HG02884 (cell line): ENCODE data around the gene SHMT1.
"Not testable (repeated sequence)": the region's sequence is repeated elsewhere in the genome, so short reads cannot be mapped to it uniquely, and the experiment has no call there.

Experiments
- ATAC-seq: cut with Tn5 transposase; IDR thresholded peaks from one replicate; pipeline ENCODE4 v1.9.1; 2021; ENCODE audit warnings: mild to moderate bottlenecking, moderate library complexity; ENCODE audit not compliant: unreplicated experiment

SHMT1 gene

DNA sequence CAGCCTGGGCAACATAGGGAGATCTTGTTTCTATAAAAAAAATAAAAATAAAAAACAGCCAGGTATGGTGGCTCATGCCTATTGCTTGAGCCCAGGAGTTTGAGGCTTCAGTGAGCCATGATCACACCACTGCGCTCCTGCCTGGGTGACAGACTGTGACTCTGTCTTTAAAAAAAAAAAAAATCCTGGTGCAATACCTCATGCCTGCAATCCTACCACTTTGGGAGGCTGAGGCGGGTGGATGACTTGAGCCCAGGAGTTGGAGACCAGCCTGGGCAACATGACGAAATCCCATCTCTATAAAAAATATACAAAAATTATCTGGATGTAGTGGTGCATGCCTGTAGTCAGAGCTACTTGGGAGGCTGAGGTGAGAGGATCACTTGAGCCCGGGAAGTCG, 15.3 kb upstream of the SHMT1 start:
- not testable (repeated sequence) for ATAC-seq

DNA sequence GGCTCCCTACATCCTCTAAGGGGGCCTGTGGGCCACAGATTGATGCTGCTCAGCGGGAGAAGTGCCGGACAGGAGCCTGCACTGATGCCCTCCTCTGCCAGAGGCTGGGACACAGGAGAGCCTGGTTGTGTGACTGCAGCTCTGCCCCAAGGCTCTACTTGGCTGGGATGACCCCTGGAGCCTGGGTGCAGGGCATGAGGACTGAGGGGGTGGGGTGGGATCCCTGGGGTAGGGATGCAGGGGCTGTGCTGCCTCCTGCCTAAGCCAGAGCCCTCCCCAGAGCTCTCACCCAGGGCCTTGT, 14.8 kb upstream of the SHMT1 start:
- ATAC-seq = no peak

DNA sequence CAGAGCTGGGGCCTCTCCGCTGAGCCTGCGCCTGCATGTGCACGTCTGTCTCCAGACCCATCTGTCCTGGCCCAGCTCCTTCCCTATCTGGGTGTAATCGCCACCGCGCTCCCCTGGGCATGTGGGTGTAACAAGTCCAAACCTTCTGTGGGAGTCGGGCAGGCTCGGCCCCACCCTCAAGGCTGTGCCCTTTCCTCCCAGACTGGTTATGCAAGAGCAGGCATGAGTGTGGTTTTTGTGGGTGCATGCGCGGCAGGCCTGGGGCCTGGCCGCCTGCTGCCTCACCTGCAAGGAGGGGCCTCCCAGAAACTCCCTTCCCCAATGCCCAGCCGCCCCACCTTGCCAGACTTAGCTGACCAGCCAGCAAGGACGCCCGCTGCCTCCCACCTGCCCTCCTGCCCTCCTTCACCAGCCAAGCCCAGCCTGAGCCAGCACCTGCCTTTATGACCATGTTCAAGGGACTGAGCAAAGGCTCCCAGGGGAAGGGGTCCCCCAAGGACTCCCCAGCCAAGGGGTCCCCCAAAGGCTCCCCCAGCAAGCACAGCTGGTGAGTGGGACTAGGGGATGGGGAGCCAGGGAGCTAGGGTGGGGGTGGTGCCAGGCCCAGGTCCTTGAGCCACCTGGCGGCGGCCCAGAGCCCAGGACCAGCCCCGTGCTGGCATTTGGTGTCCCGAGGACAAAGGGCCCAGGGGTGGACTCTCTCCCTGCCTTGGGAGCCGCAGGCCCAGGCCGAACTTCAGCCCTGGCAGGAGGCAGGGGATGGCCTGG, 14.3 kb upstream of the SHMT1 start, which contains the start of gene EVPLL:
Gene EVPLL, plus strand, starts transcription at position 342 of the 768 bp plus-strand sequence. CDS start 3,160 bp downstream, outside the sequence.
- no peak for ATAC-seq

DNA sequence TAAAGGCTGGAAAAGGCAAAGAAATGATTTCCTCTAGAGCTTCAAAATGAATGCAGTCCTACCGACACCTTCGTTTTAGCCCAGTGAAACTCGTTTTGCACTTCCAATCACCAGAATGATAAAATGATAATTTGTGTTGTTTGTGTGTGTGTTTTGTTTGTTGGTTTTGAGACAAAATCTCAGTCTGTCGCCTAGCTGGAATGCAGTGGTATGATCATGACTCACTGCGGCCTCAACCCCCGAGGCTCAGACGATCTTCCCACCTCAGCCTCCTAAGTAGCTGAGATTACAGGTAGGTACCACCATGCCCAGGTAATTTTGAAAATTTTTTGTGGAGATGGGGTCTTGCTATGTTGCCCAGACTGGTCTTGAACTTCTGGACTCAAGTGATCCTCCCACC, 10.9 kb upstream of the SHMT1 start:
- ATAC-seq = no peak

DNA sequence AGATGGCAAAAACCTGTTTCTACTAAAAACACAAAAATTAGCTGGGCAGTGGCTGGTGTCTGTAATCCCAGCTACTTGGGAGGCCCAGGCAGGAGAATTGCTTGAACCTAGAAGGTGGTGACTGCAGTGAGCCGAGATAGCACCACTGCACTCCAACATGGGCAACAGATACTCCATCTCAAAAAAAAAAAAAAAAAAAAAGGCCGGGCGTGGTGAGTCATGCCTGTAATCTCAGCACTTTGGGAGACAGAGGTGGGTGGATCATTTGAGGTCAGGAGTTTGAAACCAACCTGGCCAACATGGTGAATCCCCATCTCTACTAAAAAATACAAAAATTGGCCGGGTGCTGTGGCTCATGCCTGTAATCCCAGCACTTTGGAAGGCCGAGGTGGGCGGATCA, 9.8 kb upstream of the SHMT1 start:
- not testable (repeated sequence) for ATAC-seq

DNA sequence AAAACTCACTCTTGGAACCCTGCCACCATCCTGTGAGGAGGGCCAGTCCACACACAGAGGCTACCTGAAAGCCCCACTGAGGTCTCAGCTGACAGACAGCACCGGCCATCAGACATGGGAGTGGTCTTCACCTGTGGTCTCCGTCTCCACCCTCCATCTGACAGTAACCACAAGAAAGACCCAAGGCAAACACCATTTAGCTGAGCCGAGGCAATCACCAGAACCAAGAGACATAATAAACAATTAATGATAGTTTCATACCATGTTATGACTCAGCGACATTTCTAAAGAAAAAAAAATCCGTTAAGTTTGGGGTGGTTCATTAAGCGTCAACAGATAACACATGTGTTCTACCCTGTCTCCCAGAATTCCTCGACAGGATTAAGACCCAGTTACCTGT, 8.1 kb upstream of the SHMT1 start:
- no peak for ATAC-seq

DNA sequence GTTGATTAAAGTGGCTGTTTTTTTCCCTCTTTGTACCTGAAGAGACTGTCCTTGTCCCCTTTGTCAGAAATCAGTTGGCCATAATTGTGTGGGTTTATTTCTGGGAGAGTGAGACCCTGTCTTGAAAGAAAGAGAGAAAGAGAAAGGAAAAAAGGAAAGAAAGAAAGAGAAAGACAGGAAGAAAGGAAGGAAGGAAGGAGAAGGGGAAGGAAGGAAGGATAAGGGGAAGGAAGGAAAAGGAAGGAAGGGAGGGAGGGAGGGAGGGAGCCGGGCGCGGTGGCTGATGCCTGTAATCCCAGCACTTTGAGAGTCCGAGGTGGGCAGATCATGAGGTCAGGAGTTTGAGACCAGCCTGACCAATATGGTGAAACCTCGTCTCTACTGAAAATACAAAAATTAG, 7.4 kb upstream of the SHMT1 start:
- ATAC-seq = no peak

DNA sequence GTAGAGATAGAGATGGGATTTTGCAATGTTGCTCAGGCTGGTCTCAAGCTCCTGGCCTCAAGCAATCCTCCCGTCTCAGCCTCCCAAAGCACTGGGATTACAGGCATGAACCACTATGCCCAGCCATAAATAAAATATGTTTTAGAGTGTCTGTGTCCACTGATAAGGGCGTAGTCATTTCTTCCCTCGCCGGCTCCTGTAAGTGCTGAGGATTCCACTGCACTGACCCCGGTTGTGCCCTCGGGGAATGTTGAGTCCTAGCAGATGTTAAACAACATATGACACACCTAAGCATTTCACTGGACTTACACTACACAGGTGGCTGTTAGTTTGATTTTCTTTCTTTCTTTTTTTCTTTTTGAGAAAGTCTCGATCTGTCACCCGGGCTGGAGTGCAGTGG, 5.6 kb upstream of the SHMT1 start:
- no peak for ATAC-seq

DNA sequence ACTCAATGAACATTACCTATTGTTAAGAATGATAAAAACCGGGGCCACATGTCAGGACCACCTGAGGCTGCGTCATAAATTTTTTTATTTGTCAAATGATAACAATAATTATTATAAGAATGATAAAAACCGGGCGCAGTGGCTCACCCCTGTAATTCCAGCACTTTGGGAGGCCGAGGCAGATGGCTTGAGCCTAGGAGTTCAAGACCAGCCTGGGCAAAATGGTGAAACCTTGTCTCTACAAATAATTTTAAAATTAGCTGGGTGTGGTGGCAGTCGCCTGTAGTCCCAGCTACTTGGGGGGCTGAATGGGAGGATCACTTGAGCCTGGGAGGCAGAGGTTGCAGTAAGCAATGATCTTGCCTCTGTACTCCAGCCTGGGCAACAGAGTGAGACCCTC, 816 bp upstream of the SHMT1 start:
- no peak for ATAC-seq

DNA sequence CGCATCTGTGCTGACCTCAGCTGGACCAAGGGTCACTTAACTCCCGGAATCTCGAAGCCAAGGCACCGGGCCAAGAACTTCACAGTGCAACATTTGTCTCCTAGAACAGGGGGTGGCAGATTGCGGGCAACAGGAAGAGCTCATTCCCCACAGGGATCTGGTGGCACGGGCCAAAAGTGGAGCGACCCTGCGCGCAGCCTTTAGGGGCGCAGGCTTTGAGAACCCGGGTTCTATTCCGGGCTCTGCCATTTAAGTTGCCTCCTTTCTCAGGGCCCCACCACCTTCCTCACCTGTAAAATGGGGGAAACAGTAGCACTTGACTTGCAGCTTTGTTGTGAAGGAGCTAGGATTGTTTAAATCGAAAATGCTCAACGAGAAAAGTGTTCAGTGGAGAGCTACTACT, 651 bp downstream of the SHMT1 start:
- ATAC-seq = no peak

DNA sequence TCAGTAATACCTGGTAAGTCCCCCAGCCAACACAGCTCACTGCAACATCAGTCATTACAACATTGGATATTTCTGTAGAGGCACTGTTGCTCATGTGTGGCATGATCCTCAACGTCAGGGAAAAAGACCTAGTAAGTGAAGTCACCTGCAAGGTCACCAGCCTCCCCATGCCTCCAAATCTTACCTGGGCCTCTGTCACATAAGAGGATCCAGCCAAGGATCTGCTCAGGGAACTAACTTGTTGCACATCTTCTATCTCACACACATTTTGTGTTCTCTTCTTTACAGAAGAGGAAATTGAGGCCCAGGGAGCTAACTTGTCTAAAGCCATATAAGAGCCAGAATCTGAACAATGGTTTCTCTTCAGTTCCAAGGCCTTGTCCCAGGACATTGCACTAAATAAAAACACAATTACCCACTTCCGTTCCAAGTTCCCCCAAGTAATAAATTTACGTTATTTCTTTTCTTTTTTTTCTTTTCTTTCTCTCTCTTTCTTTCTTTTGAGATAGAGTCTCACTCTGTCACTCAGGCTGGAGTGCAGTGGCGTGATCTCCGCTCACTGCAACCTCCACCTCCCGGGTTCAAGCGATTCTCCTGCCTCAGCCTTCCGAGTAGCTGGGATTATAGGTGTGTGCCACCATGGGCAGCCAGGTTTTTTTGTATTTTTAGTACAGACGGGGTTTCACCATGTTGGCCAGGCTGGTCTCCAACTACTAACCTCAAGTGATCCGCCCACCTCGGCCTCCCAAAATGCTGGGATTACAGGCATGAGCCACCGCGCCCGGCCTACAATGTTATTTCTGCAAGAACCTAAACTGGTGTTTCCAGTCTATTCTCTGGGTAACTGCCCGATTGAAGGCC, 1.3 kb downstream of the SHMT1 start:
- no peak for ATAC-seq

DNA sequence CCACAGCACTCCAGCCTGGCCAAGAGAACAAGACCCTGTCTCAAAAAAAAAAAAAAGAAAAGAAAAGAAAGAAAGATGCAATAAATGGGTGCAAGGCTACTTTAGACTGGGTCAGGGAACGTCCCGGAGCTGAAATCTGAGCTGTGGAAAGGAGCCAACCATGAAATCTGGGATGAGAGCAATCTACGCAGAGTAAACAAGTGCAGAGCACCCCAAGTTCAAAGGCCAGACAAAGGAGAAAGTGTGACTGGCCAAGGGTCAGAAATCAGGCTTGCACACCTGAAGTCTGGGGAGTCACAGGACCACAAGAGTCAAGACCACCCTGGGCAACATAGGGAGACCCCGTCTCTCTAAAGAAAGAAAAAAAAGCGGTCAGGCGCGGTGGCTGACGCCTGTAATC, 2.8 kb downstream of the SHMT1 start:
- no peak for ATAC-seq

DNA sequence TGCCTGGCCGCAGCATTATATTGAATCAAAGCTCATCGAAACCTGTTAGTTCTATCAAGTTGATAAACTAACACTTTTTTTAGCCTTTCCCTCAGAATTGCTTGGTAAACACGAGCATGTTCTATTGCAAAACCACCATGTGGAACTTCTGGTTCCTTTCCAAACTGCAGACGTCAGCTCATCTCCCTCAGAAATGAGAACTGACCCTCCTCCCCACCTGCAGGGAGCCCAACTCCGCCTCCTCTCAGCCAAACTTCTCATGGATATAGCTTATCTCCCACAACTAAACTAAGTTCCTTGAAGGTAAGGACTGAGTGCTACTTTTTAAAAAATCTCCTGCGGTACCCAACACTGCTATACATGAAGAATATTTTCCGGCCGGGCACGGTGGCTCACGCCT, 6.7 kb downstream of the SHMT1 start:
- ATAC-seq = no peak

DNA sequence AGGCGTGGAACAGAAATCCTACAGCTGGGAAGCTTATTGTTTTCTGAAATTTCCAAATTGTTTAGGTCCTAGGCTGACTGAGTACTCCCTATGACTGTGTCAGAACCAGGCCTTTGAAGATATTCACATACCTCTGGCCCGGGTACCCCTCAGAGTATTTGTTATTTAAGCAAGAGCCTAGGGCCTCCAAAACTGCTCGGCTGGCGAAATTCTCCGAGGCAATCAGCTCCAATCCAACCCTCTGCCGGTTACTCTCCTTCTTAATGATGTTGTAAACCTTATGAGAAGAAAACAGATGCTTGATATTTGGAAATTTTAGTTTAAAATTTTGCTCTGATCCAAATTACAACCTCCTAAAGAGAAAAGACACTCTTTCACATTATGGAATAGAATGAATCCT, 9.8 kb downstream of the SHMT1 start:
- ATAC-seq = no peak

DNA sequence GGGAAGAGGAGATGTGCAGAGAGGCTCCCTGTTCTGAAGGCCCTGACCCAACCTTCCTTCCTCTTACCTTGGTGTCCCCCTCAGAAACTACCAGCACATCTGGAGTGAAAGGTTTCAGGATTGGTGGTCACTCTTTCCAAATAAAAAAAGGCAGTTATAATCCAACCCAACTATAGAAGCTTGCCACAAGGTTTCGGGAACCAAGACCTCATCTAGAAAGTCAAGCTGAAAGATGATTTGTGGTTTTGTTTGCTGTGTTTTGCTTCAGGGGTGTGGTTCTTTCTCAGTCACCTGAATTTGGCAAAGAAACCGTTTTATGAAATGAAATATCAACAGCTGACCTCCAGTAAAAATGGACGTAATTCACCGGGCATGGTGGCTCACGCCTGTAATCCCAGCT, 19.3 kb downstream of the SHMT1 start:
- ATAC-seq = no peak

DNA sequence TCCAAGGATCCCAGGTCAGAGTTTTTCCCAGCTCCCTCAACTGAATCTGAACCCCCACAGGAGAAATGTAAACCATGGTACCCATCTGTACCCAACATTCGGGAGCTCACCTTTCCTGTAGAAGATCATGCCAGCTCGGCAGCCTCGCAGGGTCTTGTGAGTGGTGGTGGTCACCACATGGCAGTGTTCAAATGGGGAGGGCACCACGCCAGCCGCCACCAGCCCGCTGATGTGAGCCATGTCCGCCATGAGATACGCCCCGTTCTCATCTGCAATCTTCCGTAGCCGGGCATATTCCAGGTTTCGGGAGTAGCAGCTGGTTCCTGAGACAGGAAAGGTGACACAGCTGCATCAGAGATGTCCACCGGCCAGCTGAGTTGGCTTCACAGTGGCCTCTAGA, 23.4 kb downstream of the SHMT1 start:
- no peak for ATAC-seq

DNA sequence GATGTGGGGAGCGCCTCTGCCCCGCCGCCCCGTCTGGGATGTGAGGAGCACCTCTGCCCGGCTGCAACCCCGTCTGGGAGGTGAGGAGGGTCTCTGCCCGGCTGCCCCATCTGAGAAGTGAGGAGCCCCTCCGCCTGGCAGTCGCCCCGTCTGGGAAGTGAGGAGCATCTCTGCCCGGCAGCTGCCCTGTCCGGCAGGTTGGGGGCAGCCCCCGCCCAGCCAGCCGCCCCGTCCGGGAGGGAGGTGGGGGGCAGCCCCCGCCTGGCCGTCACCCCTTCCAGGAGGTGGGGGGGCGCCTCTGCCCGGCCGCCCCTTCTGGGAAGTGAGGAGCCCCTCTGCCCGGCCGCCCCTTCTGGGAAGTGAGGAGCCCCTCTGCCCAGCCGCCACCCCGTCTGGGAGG, 25.2 kb downstream of the SHMT1 start:
- ATAC-seq = not testable (repeated sequence)

DNA sequence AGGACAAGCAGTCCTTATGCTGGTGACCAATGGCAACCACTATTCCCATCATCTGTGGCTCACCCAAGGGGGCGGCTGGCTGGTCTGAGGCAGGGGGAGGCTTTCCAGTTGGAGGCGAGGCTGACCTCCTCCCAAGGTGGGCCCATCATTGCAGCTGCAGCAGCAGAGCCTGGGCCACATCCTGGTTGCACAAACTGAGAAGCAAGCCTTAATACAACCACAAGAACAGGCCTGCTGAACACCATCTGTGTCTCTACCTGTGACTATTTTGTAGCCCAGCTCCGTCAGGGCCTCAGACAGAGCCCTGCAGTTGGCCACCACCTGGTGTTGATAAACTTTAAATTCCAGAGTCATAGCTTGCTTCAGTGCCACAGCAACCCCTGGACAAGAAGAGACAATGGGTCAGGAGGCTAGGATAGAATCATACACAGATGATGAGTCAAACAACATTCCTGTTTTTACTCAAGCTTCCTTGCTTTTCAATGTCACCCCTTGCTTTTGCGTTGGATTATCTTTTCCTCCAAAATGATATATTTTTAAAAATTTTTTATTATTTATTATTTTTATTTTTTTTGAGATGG, 30.4 kb downstream of the SHMT1 start:
- ATAC-seq = no peak

DNA sequence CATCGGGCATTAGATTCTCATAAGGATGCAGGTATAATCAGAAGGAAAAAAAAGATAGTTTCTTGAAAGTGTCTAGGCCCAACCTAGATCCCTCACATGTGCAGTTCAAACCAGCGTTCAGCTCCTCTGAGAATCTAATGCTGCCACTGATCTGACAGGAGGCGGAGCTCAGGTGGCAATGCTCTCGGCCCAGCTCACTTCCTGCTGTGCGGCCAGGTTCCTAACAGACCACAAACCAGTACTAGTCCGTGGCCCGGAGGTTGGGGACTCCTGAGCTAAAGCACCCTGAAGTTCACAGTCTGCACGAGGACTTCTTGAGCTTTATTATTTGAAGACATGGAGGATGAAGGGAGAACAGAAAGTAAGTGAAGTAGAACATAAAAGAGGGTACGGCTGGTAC, 31.5 kb downstream of the SHMT1 start:
- ATAC-seq = no peak

DNA sequence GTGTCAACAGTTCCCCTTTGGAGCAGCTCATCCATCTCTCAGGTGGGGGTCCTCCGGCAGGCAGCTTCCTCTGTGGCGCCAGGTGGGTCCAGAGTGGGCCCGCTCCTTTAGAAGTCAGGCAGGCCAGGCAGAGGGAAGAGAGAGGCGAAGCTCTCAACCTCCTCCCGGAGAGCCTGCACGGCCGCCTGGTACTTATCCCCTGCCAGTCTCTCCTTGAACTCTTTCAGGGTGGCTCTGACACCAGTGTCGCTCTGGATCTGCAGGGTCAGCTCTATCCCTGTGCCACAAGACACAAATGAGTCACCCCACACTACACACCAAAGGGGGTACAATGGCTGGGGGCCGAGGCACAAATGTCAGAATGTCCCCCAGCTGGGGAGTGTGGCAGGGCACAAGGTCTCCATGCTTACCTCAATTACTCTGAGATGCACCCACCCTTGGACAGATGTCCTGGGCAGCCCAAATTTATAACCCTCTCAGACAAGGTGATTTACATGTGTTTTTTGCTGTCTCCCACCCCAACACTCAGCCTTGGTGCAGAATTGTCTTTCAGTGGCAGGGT, 34.6 kb downstream of the SHMT1 start:
- ATAC-seq = no peak

DNA sequence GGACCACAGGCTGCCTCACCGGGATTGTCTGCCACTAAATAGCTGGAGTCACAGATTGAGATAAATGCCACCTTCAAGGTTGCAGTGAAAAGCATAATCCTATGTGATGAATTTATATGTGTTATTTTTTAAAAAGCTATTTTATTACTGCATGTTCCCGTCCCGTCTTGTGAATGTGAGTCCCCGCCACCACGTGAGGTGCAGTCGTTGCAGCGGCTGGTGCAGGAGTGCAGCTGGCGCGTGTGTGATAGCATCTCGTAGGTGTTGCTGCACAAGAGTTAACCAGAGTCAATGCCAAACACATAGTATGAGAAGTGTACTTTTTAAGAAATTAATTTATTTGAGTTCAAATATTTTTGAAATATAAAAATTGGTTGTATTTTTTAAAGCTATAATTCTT, 35.8 kb downstream of the SHMT1 start:
- ATAC-seq = no peak

DNA sequence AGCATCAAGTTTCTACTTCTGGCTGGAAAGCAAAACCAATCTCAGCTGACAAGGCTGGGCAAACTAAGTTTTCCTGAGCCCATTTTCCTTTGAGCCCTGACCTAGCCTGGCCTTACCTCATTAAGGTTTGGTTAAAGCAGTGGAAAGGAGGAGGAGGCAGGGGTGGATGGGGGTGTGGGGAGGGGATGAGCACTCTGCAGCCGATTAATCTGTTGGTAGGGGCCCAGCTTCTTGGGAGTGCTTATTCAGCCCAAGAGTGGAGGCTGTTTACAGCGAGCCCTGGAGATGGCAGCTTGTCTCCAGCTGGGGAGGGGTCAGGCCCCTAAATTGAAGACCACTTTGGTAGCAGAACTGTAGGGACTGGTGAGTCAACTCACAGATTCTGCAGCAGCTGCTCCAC, 36.3 kb downstream of the SHMT1 start:
- ATAC-seq = no peak
